D721Med (cell line): ENCODE measurements around the gene TNS4.

Experiments used
- DNase-seq: peaks from one replicate; pipeline ENCODE4 v3.0.0; 2011; ENCODE audit warnings: low spot score; ENCODE audit not compliant: insufficient read length
- FAIRE-seq: peaks from 2 replicates; lab custom pipeline; 2011; peaks lifted over from hg19 to GRCh38; lab: Jason Lieb, UNC
- CTCF ChIP-seq: IDR thresholded peaks from 2 replicates; pipeline ENCODE4 v1.5.1; 2012; ENCODE audit warnings: mild to moderate bottlenecking, control low read depth; ENCODE audit not compliant: insufficient read depth; ENCODE audit errors: missing control alignments

TNS4 gene

DNA sequence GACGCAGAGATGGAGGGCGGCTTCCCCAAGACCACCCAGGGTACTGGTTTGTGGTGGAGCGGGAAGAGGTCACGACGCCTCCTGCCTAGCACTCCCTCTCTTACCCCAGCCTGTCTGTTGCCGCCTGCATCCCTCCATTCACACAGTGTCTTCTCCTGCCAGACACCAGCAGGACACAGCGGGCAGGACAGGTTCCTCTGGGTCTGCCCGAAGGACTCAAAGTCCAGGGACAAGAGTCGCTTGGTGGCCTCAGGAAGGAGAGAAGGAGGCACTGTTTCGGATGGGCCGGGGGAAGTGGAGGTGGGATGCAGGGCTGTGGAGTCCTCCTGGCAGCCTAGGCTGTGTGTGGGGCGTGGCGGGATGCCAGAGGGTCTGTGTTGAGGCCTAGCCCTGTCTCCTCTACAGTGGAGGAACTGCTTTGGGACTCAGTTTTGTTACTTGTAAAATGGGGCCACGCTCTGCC lies 19.6 kb upstream of the TNS4 start:
- DNase-seq, result no peak
- no peak for FAIRE-seq
- no peak for TF ChIP-seq CTCF

- TF ChIP-seq CTCF, result no peak
- no peak for DNase-seq
- no peak for FAIRE-seq
These were observed 17.8 kb upstream of the TNS4 start for GRCh38 chr17:40519089-40519775.

GRCh38 chr17:40518401-40519088 lies 17.1 kb upstream of the TNS4 start:
- no peak for FAIRE-seq
- TF ChIP-seq CTCF, result no peak
- no peak for DNase-seq

DNA sequence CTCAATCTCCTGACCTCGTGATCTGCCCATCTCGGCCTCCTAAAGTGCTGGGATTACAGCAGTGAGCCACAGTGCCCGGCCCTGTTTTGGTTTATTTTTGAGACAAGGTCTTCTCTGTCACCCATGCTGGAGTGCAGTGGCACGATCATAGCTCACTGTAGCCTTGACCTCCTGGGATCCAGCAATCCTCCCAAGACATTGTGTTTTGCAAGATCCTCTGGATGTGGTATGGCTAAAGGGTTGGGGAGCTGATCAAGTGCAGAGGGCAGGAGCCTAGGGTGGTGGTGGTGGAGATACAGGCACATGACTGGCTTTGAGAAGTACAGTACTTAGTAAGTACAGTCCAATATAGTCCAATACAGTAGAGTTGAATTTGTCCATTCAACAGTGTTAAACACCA lies 16.6 kb upstream of the TNS4 start:
- FAIRE-seq (no peak), DNase-seq (no peak)
- TF ChIP-seq CTCF, result no peak

DNA sequence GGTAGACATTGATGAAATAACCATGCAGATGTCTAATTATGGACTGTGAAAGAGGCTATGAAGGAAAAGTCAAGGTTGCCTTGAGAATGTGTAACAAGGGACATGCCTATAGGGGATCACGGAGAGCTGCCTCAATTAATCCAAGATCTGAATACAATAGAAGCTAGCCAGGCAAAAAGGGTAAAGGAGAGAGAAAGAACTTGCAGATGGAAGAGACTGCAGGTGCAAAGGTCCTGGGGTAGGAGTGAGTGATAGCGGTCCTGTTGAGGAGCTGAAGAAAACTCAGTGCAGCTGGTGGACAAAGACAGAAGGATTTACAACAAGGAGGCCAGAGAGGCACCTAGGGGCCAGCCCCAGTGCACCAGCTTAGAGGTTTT lies 15.9 kb upstream of the TNS4 start:
- TF ChIP-seq CTCF, result no peak
- no peak for FAIRE-seq
- no peak for DNase-seq

DNA sequence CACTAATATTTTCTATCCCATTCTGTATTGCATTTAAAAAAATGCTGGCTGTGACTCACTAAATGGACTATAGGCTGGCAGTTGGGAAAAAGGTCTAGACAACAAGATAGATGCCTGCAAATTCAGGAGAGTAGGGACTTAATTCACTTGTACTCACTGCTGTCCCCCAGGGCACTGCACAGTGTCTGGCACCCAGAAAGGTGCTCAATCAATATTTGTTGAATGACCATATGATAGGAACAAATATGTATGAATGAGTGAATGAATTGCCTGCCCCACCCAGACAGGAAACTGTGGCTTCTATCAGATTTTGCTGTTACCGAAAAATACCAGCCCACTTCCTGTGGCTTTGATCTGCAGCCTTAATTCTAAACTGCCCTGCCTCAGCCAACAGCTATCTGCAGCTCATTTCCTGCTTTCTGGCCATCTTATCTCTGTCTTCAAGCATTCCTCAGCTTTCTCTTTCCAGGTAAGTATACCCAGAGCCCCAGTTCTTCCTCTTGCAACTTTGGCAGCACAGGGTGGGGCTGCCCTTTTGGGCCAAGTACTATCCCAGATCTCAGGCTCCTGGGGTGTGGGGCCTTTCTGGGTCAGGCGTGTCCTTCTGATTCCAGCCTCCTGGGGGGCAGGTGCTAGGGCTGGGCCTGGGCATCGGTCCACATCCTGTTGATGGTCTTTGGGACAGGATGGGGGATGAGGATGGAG lies 15.3 kb upstream of the TNS4 start:
- DNase-seq (no peak), FAIRE-seq (no peak)
- no peak for TF ChIP-seq CTCF
